HEK293T (cell line): ENCODE results near the gene EIF4E3.

Experiments used
- BHLHE40 ChIP-seq: fragments of 450-650 bp; IDR thresholded peaks from 2 replicates; pipeline ENCODE4 v1.6.1; 2016; ENCODE audit warnings: mild to moderate bottlenecking, moderate library complexity, borderline replicate concordance
- CTBP1 ChIP-seq: fragments of 450-650 bp; IDR thresholded peaks from 2 replicates; pipeline ENCODE4 v1.6.1; 2016; ENCODE audit warnings: borderline replicate concordance
- ELF4 ChIP-seq: fragments of 450-650 bp; IDR thresholded peaks from 2 replicates; pipeline ENCODE4 v1.6.1; 2017; ENCODE audit warnings: antibody characterized with exemption
- FOXA1 ChIP-seq: fragments of 450-650 bp; IDR thresholded peaks from 2 replicates; pipeline ENCODE4 v1.6.1; 2016; ENCODE audit warnings: mild to moderate bottlenecking
- FOXM1 ChIP-seq: fragments of 450-650 bp; IDR thresholded peaks from 2 replicates; pipeline ENCODE4 v1.6.1; 2017; ENCODE audit warnings: mild to moderate bottlenecking, borderline replicate concordance
- L3MBTL2 ChIP-seq: fragments of 450-650 bp; conservative IDR thresholded peaks from 2 replicates; pipeline ENCODE4 v1.6.1; 2016; ENCODE audit warnings: mild to moderate bottlenecking
- LEF1 ChIP-seq: fragments of 450-650 bp; IDR thresholded peaks from 2 replicates; pipeline ENCODE4 v1.6.1; 2017; ENCODE audit warnings: mild to moderate bottlenecking, borderline replicate concordance
- PKNOX1 ChIP-seq: fragments of 450-650 bp; IDR thresholded peaks from 2 replicates; pipeline ENCODE4 v1.6.1; 2016
- SP1 ChIP-seq: fragments of 450-650 bp; IDR thresholded peaks from 2 replicates; pipeline ENCODE4 v1.6.1; 2017
- SUZ12 ChIP-seq: fragments of 450-650 bp; IDR thresholded peaks from 2 replicates; pipeline ENCODE4 v1.6.1; 2016; ENCODE audit warnings: mild to moderate bottlenecking

- TF ChIP-seq FOXA1 = no peak
- no peak for TF ChIP-seq SUZ12
- TF ChIP-seq ELF4 = no peak
- TF ChIP-seq LEF1 = no peak
- TF ChIP-seq SP1 = no peak
- TF ChIP-seq CTBP1 = no peak
- no peak for TF ChIP-seq FOXM1
- TF ChIP-seq PKNOX1 = no peak
- no peak for TF ChIP-seq L3MBTL2
- TF ChIP-seq BHLHE40 = no peak
Measured at GRCh38 chr3:71705681-71706080, 19.5 kb downstream of the EIF4E3 start.
